Right cardiac atrium (tissue), 5 donors: ENCODE results near the gene KCNA1. TPM values are rescaled to one million over a fixed set of nuclear protein-coding genes. Genes with fewer than 3 reads are reported as not detected.

Experiments used
- ATAC-seq, 2 donors: fragments of 200-7000 bp; cut with Tn5 transposase; one replicate each; pipeline versions ENCODE4 v1.8.0 to v1.9.1; 2020; ENCODE audit warnings: moderate library complexity in 2 of 2, mild to moderate bottlenecking in 1 of 2
- DNase-seq, 3 donors: peaks; one replicate each; pipeline ENCODE4 v3.0.0-alpha.2; 2020
- H3K27ac ChIP-seq: one replicate; pipeline ENCODE4 v1.5.1; 2013; ENCODE audit warnings: mild to moderate bottlenecking, low read length, control low read depth, moderate library complexity
- H3K27me3 ChIP-seq: one replicate; pipeline ENCODE4 v1.6.1; 2013; ENCODE audit not compliant: control insufficient read depth, insufficient read depth
- H3K4me1 ChIP-seq: one replicate; pipeline ENCODE4 v1.6.1; 2013; ENCODE audit warnings: low read length; ENCODE audit not compliant: control insufficient read depth, insufficient read depth
- H3K4me3 ChIP-seq: one replicate; pipeline ENCODE4 v1.5.1; 2013; ENCODE audit warnings: low read length, control low read depth
- H3K9me3 ChIP-seq: one replicate; pipeline ENCODE4 v1.6.1; 2013; ENCODE audit warnings: low read length; ENCODE audit not compliant: control insufficient read depth
- WGBS: extraction: QIAGEN DNeasy Blood & Tissue Kit; methylation state at CpG from one replicate; pipeline ENCODE4 v1.1.7; 2013; 5-methylcytosine and 5-hydroxymethylcytosine counted together
- intact Hi-C, 4 donors: fragments of 100-400 bp; cut with DNase I; formaldehyde crosslinking; loops; one replicate each; pipeline versions ENCODE4 v1.11.0 to v1.14.0; 2022 to 2023
- long read RNA-seq, 4 donors: library from polyadenylated mRNA; unstranded; transcript quantifications; one replicate each; pipeline ENCODE4 v2.0.0, GENCODE V29; 2020 to 2021
- polyA plus RNA-seq: library from polyadenylated mRNA; stranded (reverse); fragments of 200-250 nt; gene quantifications from one replicate; pipeline ENCODE4 v1.2.3, GENCODE V29; 2013
- total RNA-seq, 4 donors: library from RNA; stranded (reverse); fragmentation: NEBNext Ultra II Directional; extraction: Animal tissue kit (Norgen Biotek cat#: 25700); gene quantifications; one replicate each; pipeline ENCODE4 v1.2.1, GENCODE V29; 2021
- donor health status: healthy with polysubstance abuse.
- donor health status: DM: no; HTN: yes; CAD: no.
- donor health status: DM: no; HTN: no; CAD: no.
- donor health status: DM: no; HTN: yes; CAD: no; lungs with severe emphysema.
- donor health status: DM: yes; HTN: yes; CAD: no.

The KCNA1 gene
- under 1 TPM in 2 of 4 donors, not detected in 2; 0.03 to 0.06 TPM for total RNA-seq
- polyA plus RNA-seq, result not detected
- long read RNA-seq, donor 1, result 0 reads
- long read RNA-seq, donor 2, result 0 reads
- long read RNA-seq, donor 3, result 0 reads
- long read RNA-seq, donor 4, result 0 reads

DNA sequence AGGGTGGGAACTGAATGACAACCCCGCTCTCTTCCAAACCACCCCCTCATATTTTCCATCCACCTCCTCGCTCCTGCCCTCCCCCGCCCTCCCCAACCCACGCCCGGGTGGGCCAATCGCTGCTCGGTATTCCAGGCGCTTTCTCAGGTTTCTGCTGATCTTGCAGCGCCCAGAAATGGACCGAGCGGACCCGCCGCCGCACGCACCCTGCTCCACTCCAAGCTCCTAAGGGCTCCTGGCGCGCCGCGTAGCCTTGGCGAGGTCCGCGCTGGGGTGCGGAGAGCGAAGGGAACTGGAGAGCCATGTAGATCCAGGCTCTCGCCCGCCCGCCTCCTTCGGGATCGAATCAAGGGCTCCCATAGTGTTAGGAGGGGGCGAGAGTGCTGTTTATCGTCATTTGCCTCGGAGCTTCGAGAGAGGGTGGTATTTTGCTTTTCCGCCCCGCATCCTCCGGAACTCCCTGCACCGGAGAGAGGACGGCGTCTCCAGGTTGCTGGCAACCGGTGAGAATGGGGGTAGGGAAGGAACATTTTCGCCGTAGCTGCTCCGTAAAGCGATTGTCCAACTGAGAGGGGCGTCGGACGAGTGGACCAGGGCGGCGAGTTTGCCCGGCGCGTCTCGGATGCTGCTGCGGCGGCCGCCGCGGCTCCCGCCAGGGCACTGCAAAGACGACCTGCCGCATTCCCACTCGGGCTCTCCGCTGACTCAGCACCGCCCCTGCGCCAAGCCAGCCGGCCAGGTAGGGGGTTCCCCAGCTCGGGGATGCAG is at the start of gene KCNA1:
TSS of gene KCNA1 (plus strand) at position 172 of the 768 bp plus-strand sequence. CDS start 1,474 bp downstream, outside the sequence.
- no peak within 1 kb of the TSS for H3K27ac ChIP-seq
- intact Hi-C loops, result no loop called here
- peaks cover 2% of the 10 kb centered on the region for H3K27me3 ChIP-seq
- peak; percentile 17 to 63 (median 55) for DNase-seq
- H3K9me3 ChIP-seq, result no peaks in the 10 kb centered on the region
- peak within 1 kb of the TSS; percentile 57 for H3K4me3 ChIP-seq
- WGBS, result under 1% methylated on average over 67 of the region's 67 CpGs
- peaks cover 2% of the 10 kb centered on the region for H3K4me1 ChIP-seq
- peak; percentile 52 to 71 for ATAC-seq

DNA sequence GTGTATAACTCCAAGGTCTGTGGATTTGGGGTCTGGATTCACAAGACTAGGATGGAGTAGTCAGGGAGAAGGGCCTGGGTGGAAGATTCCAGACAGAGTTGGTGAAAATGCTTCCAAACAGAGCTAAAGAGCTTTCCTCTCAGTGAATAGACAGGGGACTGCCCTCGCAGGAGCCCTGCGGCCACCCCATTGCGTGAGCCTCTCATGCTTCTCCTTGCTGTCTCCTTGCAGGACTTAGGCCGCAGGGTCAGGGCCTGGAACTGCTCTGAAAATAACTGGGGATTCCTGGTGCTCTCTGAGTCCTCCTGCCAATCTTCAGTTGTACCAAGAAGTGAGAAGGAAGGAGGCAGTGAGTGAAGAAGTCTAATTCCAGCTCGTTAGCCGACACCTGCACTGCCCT is 49.0 kb upstream of the KCNA1 start:
- intact Hi-C loops, result loop anchor here in 1 of 4 donors (5.0 kb wide), 1 partner anchor 132 kb away; no protein-coding TSS in a partner anchor
- no peaks in the 10 kb centered on the region for H3K9me3 ChIP-seq
- H3K4me1 ChIP-seq, result no peaks in the 10 kb centered on the region
- ATAC-seq (no peak), DNase-seq (no peak)
- no peak overlapping the region for H3K27ac ChIP-seq
- H3K4me3 ChIP-seq, result no peak overlapping the region
- WGBS, result 70% methylated on average over 6 of the region's 6 CpGs
- H3K27me3 ChIP-seq, result no peaks in the 10 kb centered on the region

DNA sequence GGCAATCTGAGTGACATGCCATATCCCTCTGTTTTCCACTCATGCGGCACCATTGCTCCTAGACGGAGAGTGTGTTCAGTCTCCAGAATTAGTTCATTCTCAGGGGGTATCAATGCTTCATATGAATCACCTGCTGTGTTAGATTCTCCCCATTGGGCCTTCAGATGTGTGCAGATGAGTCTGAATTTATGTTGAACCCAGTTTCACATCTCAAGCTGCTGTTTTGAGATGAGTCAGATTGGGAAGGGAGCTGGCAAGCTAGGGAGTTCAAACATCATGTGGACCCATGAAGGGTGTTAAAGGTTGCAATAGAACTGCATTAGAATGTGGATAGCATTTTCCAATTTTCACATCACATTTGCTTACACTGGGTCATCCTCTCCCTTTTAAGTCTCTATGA is 46.9 kb upstream of the KCNA1 start:
- no peak for ATAC-seq
- no peaks in the 10 kb centered on the region for H3K27me3 ChIP-seq
- no peak for DNase-seq
- H3K4me1 ChIP-seq, result no peaks in the 10 kb centered on the region
- intact Hi-C loops, result loop anchor here in 1 of 4 donors (5.0 kb wide), 1 partner anchor 129 kb away; no protein-coding TSS in a partner anchor
- 87% methylated on average over 2 of the region's 2 CpGs for WGBS
- H3K9me3 ChIP-seq, result no peaks in the 10 kb centered on the region
- no peak overlapping the region for H3K27ac ChIP-seq
- no peak overlapping the region for H3K4me3 ChIP-seq

DNA sequence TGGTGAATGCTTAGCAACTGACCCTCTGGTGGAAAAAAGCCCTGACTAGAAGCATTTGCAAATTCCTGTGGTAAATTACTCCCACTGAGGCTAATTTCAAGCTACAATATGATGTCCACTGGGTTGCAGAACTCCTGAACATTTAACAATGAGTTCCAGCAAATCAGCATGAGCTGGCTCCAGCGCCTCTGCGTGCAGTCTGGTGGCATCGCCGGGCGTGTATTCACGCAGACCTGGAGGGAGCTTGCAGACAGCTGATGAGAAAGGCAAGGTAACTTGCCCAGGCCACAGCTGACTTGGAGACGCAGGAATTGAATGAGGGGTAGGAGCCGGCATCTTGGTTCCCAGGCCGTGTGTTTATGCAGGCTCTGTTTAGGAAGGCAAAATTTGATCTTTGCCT is 45.1 kb upstream of the KCNA1 start:
- Histone ChIP-seq H3K9me3 (no peaks in the 10 kb centered on the region), H3K27me3 (no peaks in the 10 kb centered on the region), H3K4me1 (no peaks in the 10 kb centered on the region), H3K27ac (no peak overlapping the region), H3K4me3 (no peak overlapping the region)
- ATAC-seq, result no peak
- intact Hi-C loops, result loop anchor here in 1 of 4 donors (5.0 kb wide), 1 partner anchor 128 kb away; no protein-coding TSS in a partner anchor
- no peak for DNase-seq
- WGBS, result 90% methylated on average over 9 of the region's 9 CpGs

DNA sequence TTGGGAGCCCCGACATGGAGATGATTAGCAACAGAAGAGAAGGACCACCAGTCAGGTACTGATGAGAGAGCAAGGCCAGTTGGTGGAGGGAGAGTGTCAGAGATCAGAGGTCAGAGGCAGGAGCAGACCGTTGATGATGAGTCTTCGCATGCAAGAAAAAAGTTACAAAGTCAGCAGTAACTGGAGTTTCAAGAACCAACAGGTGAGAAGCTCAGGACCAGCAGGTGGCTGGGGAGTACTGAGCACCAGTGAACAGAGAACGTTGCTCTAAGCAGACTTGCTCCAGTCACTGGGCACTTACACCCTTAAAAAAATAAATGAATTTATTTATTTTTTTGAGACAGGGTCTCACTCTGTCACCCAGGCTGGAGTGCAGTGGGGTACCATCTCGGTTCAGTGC is 44.5 kb upstream of the KCNA1 start:
- ATAC-seq (no peak), DNase-seq (no peak)
- H3K9me3 ChIP-seq, result no peaks in the 10 kb centered on the region
- H3K27me3 ChIP-seq, result no peaks in the 10 kb centered on the region
- H3K4me1 ChIP-seq, result no peaks in the 10 kb centered on the region
- 74% methylated on average over 5 of the region's 5 CpGs for WGBS
- intact Hi-C loops, result no loop called here
- no peak overlapping the region for H3K27ac ChIP-seq
- H3K4me3 ChIP-seq, result no peak overlapping the region

DNA sequence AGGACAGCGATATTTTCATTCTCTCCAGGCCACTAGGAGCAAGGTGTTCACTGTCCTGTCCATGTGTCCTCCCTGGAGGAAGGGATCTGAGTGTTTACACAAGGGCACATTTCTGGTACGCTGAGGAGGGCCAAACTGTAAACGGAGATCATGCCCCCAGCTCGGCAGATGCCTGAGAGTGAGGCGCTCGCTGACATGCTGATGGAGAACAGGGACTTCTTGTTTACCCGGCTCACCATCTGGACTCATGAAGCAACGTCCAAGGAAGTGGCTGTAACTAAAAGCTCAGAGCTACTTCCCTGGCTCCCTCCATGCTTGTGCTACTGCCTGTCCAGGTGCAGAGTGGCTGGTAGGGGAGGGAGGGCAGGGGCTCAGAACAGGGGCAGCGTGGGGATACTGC is 43.4 kb upstream of the KCNA1 start:
- Histone ChIP-seq H3K27ac (no peak overlapping the region), H3K27me3 (no peaks in the 10 kb centered on the region)
- no peak for ATAC-seq

DNA sequence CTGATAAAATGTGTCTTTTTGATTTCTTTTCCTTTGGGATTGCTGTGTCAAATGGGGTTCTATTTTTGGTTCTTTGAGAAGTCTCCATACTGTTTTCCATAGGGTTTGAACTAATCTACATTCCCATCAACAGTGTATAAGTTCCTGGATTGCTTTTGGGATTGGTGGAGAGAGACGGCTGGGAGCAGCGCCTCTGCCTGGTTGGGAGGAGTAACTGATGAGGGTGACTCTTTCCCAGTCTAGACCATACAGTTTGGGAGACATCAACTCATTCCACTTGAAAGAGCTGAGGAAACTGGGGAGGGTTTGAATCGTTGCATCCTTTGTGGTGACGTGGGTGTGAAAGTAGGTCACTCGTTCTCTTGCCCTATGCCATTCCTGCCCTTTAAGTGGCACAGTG is 42.3 kb upstream of the KCNA1 start:
- Histone ChIP-seq H3K4me3 (no peak overlapping the region), H3K9me3 (no peaks in the 10 kb centered on the region), H3K27ac (no peak overlapping the region), H3K4me1 (no peaks in the 10 kb centered on the region), H3K27me3 (no peaks in the 10 kb centered on the region)
- intact Hi-C loops, result no loop called here
- 86% methylated on average over 5 of the region's 5 CpGs for WGBS
- DNase-seq (no peak), ATAC-seq (no peak)

More for the DNA sequence above, 43.4 kb upstream of the KCNA1 start:
- Histone ChIP-seq H3K4me1 (no peaks in the 10 kb centered on the region), H3K4me3 (no peak overlapping the region), H3K9me3 (no peaks in the 10 kb centered on the region)
- intact Hi-C loops, result no loop called here
- WGBS, result 36% methylated on average over 9 of the region's 9 CpGs
- DNase-seq, result no peak

DNA sequence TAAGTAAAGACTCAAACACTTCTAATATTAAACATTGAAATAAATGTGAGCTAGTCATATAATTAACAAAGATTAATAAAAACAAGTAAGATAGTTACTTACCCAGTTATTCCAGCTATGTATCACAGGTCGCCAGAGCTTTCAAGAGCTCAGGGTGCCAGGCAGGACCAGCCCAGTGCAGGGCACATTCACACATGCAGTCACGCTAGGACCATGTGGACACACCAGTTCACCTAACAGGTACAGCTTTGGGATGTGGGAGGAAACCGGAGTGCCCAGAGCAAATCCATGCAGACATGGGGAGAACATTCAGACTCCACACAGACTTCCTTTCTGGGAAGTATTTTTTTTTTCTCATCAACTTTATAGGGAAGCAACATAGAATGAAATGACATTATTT is 39.3 kb upstream of the KCNA1 start:
- Histone ChIP-seq H3K4me1 (no peaks in the 10 kb centered on the region), H3K27me3 (no peaks in the 10 kb centered on the region), H3K27ac (no peak overlapping the region), H3K4me3 (no peak overlapping the region), H3K9me3 (no peaks in the 10 kb centered on the region)
- 85% methylated on average over 3 of the region's 3 CpGs for whole genome bisulfite sequencing
- ATAC-seq (no peak), DNase-seq (no peak)
- intact Hi-C loops, result no loop called here

DNA sequence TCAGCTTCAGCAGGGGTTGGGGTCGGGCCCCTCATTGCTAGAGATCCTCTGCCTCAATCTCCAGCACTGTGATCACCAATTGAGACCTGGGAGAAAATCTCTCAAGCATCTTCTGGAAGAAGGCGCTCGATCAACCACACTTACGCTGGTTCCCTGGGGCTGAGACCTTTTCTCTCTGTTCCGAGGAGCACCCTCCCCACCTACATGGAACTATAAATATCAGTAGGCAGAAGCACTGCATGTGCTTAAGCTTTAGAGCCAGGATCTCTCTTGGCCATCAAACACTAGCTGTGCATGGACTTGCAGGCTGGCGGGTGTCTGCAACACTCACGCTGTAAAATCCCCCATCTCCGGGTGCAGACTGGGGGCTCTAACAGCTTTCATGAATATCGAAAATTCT is 38.2 kb upstream of the KCNA1 start:
- DNase-seq (no peak), ATAC-seq (peak in 1 of 2 donors; percentile 55)
- WGBS, result 79% methylated on average over 9 of the region's 9 CpGs
- Histone ChIP-seq H3K4me3 (no peak overlapping the region), H3K4me1 (no peaks in the 10 kb centered on the region), H3K27ac (no peak overlapping the region), H3K9me3 (no peaks in the 10 kb centered on the region), H3K27me3 (no peaks in the 10 kb centered on the region)
- intact Hi-C loops, result no loop called here

DNA sequence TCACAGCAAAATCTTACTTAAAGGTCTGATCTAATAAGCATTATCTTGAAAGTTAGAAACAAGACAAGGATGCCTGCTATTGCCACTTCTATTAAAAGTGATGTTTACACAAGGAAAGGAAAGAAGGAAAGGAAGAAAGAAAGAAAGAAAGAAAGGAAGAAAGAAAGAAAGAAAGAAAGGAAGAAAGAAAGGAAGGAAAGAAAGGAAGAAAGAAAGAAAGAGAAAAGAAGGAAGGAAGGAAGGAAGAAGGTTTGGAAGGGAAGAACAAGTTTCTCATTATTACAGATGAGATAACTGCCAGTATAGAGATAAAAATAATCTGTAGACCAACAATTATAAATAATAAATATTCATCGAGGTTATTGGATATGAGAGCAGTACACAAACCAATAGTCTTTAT is 35.8 kb upstream of the KCNA1 start:
- 82% methylated on average over 1 of the region's 1 CpG for WGBS
- no peak for ATAC-seq
- intact Hi-C loops, result no loop called here
- Histone ChIP-seq H3K4me1 (no peaks in the 10 kb centered on the region), H3K9me3 (no peaks in the 10 kb centered on the region), H3K27ac (no peak overlapping the region), H3K27me3 (no peaks in the 10 kb centered on the region), H3K4me3 (no peak overlapping the region)
- no peak for DNase-seq

DNA sequence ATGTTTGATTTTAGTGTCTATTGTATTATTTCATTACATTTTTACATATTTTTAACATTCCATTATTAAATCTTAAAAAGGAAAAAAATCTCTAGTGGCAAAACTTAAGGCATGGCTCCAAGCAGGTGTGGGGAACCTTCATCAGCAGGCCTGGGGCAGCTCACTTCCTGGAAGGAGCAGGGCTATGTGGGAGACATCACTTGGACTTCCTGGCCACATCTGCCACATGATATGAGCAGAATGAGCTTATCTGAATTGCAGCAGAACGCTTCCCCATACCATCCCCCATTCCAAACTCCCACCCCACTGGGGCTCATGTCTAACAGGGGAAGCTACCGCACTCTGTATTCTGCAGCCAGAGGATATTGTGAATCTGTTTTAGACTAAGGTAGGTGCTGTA is 35.0 kb upstream of the KCNA1 start:
- Histone ChIP-seq H3K4me3 (no peak overlapping the region), H3K9me3 (no peaks in the 10 kb centered on the region), H3K27ac (no peak overlapping the region), H3K4me1 (no peaks in the 10 kb centered on the region), H3K27me3 (no peaks in the 10 kb centered on the region)
- intact Hi-C loops, result no loop called here
- ATAC-seq (no peak), DNase-seq (no peak)
- 50% methylated on average over 2 of the region's 2 CpGs for WGBS
